GM08714 (cell line): ENCODE results near the gene CLEC12A.
"Not testable (repeated sequence)": the region's sequence is repeated elsewhere in the genome, so short reads cannot be mapped to it uniquely, and the experiment has no call there.

ENCODE experiments used
- H3K4me3 ChIP-seq: fragments of 200-500 bp; sonication (Bioruptor generic); 2 replicates; pipeline ENCODE4 v1.5.1; 2014; ENCODE audit warnings: mild to moderate bottlenecking, low read length, inconsistent platforms
- ZNF274 ChIP-seq: IDR thresholded peaks from 2 replicates; pipeline ENCODE4 v1.6.1; 2012; ENCODE audit warnings: mild to moderate bottlenecking, low read depth, low read length

The CLEC12A gene

GRCh38 chr12:9948606-9949296, 22.5 kb upstream of the CLEC12A start:
- TF ChIP-seq ZNF274: no peak
- H3K4me3 ChIP-seq: 0 out of 2 replicates have a peak overlapping the region, but pooled peaks have one; percentile 26

GRCh38 chr12:9951026-9951675, 20.1 kb upstream of the CLEC12A start:
- peak overlapping the region; percentile 43; the same call in 1 of the 2 replicates for H3K4me3 ChIP-seq
- TF ChIP-seq ZNF274: no peak

- not testable (repeated sequence) for H3K4me3 ChIP-seq
Observed at GRCh38 chr12:9952954-9953729, 18.1 kb upstream of the CLEC12A start.

GRCh38 chr12:9957834-9958233, 13.4 kb upstream of the CLEC12A start:
- TF ChIP-seq ZNF274: no peak
- H3K4me3 ChIP-seq: no peak overlapping the region

- TF ChIP-seq ZNF274: no peak
- peak overlapping the region; percentile 10; the same call in 1 of the 2 replicates for H3K4me3 ChIP-seq
Observed at GRCh38 chr12:9960590-9960989, 10.6 kb upstream of the CLEC12A start.

GRCh38 chr12:9961106-9961505, 10.1 kb upstream of the CLEC12A start:
- no peak for TF ChIP-seq ZNF274

GRCh38 chr12:9961901-9962300, 9.3 kb upstream of the CLEC12A start:
- TF ChIP-seq ZNF274: no peak

More at GRCh38 chr12:9961106-9961505, 10.1 kb upstream of the CLEC12A start:
- H3K4me3 ChIP-seq: no peak overlapping the region; the same call in 1 of the 2 replicates

GRCh38 chr12:9969673-9970072, 1.5 kb upstream of the CLEC12A start:
- TF ChIP-seq ZNF274: no peak
- no peak overlapping the region for H3K4me3 ChIP-seq

More at GRCh38 chr12:9961901-9962300, 9.3 kb upstream of the CLEC12A start:
- no peak overlapping the region for H3K4me3 ChIP-seq

GRCh38 chr12:9973949-9974348, 2.7 kb downstream of the CLEC12A start:
- TF ChIP-seq ZNF274: no peak
- no peak overlapping the region for H3K4me3 ChIP-seq

- not testable (repeated sequence) for H3K4me3 ChIP-seq
Observed at GRCh38 chr12:9974731-9975130, 3.5 kb downstream of the CLEC12A start.

- no peak for TF ChIP-seq ZNF274
- no peak overlapping the region for H3K4me3 ChIP-seq
Observed at GRCh38 chr12:9975614-9976013, 4.4 kb downstream of the CLEC12A start.

- H3K4me3 ChIP-seq: not testable (repeated sequence)
Observed at GRCh38 chr12:9976626-9977025, 5.4 kb downstream of the CLEC12A start.

- no peak for TF ChIP-seq ZNF274
Observed at GRCh38 chr12:9977916-9978315, 6.7 kb downstream of the CLEC12A start.

GRCh38 chr12:9980126-9980525, 8.9 kb downstream of the CLEC12A start:
- TF ChIP-seq ZNF274: no peak
- H3K4me3 ChIP-seq: no peak overlapping the region

More at GRCh38 chr12:9977916-9978315, 6.7 kb downstream of the CLEC12A start:
- no peak overlapping the region for H3K4me3 ChIP-seq

- TF ChIP-seq ZNF274: no peak
- H3K4me3 ChIP-seq: no peak overlapping the region
Observed at GRCh38 chr12:9991876-9992275, 20.7 kb downstream of the CLEC12A start.
